UCSD-AML1 (cell line): ENCODE measurements around the gene OR2B2.
A peak's percentile ranks its signal among the peaks of the same experiment; 100 is the strongest.

Experiments
- DNase-seq: peaks from one replicate; lab custom pipeline; 2025; ENCODE audit not compliant: unreplicated experiment; lab: John Stamatoyannopoulos, UW

The OR2B2 gene

DNA sequence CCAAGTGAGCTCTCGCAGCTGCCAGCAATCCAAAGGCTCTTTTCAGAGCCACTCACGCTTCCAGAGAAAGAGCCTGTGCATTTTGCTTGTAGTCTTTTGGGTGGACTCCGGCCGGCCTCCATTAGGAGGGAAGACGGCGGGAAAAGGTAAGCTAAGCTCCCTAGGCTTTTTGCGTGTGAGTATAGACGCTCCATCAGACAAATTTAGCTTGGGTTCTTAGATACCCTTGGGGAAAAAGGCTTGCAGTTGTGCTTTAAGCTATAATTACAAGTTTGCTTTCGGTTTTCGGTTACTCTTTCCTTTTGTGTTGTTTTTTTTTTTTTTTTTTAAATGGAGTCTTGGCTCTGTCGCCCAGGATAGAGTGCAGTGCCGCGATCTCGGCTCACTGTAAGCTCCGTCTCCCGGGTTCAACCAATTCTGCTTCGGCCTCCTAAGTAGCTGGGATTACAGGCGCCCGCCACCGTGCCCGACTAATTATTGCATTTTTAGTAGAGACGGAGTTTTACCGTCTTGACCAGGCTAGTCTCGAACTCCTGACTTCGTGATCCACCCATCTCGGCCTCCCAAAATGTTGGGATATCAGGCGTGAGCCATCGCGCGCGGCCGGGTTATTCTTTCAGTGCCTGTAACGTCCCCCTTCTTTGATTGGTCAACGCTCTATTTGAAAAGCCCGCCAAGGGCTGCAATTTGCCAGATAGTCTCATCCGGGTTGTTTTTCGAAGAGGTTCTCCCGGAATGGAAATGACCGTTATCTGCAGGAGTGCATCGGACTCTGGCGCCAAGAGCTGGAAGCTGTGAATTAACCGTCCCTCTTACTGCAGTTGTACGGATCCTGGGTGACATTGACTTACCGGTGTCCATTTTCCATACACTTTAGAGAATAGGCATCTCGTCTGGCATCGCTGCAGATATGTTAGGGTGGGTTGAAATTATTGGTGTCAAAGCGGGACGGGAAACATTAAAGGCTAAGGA, 18.1 kb downstream of the OR2B2 start:
- peak; percentile 86 for DNase-seq

DNA sequence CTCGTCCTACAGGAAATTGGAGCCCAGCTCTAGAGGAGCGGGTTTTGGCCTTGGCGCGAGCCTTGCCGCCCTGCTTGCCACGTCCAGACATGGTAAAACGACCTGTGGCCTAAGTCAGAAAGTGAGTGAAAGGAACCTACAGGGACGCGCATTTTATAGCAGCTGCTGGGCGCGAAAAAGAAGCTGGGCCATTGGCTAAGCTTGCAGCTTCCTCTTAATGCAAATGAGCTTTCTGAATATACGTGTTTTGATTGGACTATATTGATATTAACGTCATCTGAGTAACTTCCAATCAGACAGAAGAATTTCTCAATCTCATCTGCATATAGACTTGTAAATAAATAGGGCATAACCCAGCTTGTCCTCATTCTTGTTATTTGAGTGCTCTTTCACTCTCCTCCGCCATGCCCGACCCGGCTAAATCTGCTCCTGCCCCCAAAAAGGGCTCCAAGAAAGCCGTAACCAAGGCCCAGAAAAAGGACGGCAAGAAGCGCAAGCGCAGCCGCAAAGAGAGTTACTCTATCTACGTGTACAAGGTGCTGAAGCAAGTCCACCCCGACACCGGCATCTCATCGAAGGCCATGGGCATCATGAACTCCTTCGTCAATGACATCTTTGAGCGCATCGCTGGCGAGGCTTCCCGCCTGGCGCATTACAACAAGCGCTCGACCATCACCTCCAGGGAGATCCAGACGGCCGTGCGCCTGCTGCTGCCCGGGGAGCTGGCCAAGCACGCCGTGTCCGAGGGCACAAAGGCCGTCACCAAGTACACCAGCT, 18.9 kb downstream of the OR2B2 start:
- peak; percentile 91 for DNase-seq

DNA sequence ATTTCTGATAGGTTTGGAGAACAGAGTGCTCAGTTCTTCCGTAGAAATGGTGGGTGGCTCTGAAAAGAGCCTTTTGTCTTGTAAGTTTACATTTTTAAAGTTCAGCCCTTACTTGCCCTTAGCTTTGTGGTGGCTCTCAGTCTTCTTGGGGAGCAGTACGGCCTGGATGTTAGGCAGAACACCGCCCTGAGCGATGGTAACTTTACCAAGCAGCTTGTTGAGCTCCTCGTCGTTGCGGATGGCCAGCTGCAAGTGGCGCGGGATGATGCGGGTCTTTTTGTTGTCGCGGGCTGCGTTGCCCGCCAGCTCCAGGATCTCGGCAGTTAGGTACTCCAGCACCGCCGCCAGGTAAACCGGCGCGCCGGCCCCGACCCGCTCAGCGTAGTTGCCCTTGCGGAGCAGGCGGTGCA, 19.5 kb downstream of the OR2B2 start:
- DNase-seq, result no peak

DNA sequence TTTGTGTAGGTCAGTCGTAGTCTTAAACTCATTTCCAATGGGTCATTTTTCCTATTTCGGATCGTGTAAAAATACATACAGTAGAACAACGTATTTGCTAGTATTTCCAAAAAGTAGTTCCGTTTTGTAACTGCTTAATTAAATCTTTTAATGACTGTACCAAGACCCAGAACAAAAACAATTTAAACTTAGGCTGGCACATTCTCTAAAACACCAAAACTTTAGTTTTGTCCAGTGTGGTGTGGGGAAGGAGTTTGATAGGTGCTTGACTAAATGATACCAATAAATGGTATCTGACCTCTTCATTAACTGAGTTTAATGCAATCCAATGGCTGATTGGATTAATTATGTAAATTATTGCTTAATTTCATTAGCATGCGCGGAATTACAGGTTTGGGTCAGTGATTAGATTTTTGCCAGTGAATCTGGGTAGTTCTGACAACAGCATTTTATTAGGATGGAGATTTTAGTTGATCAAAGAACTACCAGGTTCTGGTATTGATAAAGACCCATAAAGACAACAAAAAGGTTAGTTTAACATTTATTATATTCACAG, 20.8 kb downstream of the OR2B2 start:
- no peak for DNase-seq

DNA sequence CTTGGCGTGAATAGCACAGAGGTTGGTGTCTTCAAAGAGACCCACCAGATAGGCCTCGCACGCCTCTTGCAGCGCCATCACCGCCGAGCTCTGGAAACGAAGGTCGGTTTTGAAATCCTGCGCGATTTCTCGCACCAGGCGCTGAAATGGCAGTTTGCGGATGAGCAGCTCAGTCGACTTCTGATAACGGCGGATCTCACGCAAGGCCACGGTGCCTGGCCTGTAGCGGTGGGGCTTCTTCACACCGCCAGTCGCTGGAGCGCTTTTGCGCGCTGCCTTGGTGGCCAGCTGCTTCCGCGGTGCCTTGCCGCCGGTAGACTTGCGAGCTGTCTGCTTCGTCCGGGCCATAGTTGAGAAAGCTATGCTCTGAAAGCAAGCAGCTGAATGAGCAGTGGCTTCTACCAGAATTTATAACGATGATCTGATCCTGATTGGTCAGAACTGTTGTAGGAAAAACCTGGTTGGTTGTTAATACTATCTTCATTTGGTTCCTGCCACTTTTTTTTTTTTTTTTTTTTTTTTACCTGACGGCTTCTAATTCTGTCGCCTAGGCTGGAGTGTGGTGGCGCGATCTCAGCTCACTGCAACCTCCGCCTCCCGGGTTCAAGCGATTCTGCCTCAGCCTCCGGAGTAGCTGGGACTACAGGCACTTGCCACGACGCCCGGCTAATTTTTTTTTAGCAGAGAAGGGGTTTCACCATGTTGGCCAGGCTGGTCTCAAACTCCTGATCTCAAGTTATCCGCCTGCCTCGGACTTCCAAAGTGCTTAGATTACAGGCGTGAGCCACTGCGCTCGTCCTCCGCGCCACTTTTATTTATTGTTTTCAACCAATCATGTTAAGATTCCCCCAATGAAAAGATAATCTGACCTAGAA, 21.5 kb downstream of the OR2B2 start:
- DNase-seq, result peak; percentile 22

DNA sequence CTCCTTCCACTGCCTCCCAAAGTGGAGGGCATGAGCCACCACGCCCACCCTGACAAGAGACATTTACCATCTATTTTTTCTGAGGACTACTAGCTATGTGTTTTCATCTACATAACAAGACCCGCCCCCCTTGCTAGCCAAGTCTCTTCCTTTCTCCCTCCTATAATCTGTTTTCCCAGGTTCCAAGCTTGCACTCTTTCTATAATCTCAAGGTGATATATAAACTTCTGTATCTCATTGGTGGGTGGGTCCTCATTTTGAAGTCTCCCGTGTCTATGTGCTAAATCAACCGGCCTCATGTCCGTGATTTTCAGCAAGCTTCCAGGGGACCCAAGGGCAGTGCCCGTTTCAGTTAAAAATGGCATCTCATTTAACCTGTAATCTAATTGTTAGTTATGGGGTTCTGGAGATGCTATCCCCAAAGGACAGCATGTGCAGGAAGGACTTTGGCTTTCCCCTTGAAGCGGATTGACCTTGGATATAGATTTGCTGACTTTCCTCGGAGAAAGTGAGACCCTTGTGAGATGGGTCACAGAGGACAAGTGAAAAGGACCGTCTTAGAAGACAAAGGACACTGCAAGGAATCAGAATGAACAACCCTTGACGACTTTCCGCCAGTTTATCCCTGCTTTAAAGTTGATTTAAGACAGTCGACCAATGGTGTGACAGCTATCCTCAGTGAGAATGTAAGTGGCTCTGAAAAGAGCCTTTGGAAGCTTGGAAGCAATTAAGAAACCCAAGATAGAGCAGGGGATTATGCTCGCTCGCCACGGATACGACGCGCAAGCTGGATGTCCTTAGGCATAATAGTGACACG, 22.4 kb downstream of the OR2B2 start:
- DNase-seq, result no peak

DNA sequence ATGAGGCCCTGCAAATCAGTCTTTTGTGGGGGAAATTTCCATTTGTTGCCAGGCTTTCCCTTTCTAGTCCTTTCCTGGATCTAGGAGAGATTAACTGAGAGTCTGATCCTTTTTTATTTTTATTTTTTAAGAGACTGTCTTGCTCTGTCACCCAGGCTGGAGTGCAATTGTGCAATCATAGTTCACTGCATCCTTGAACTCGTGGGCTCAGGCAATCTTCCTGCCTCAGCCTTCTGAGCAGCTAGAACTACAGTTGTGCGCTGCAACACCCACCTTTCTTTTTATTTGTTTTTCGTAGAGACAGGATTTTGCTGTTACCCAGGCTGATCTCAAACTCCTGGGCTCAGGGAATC, 22.9 kb downstream of the OR2B2 start:
- DNase-seq, result no peak

DNA sequence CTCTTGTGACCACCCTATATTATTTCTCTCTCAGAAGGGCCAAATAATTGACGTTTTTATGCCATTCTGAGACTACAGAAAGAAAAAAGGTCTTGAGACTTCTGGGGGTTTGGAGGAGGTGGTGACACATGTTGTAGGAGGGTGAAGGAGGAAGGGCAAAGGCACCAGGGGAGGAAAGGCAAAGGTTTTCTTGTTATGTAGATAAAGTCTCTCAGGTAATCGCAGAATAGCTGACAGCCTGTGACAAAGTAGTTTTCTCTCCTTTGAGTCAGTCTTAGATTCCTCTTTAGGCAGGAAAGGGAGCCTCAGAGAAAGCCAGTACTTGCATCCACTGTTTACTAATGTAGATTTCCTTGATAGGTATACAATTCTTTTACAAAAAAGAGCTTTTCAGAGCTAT, 23.6 kb downstream of the OR2B2 start:
- DNase-seq, result no peak

DNA sequence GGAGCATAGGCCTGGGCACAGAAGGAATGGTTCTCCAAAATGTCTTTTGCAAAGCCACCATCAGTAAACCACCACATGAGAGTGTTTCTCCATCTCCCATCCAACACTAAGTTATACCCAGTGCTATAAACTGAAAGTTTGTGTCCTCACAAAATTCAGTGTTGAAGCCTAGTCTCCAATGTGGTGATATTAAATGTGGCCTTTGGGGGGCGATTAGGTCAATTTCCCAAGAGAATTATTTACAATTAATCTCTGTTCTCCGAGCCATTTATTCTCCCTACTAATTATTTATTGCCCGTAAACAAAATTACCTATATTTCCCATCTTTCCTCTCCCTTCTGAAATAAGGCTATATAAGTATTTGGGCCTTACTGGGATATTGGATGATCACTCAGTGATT, 26.1 kb downstream of the OR2B2 start:
- DNase-seq, result no peak

DNA sequence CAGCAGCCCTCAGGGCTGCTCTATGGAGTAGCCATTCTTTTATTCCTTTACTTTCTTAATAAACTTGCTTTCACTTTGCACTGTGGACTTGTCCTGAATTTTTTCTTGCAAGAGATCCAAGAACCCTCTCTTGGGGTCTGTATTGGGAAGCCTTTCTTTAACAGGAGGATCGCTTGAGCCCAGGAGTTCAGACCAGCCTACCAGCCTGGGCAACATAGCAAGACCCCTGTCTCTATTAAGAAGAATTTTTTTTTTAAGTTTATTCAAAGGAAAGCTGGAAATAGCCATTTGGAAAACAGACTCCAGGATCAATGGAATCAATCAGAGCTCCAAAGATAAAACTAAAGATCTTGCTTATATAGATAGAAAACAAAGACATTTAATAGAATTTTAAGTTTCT, 29.1 kb downstream of the OR2B2 start:
- DNase-seq, result no peak

DNA sequence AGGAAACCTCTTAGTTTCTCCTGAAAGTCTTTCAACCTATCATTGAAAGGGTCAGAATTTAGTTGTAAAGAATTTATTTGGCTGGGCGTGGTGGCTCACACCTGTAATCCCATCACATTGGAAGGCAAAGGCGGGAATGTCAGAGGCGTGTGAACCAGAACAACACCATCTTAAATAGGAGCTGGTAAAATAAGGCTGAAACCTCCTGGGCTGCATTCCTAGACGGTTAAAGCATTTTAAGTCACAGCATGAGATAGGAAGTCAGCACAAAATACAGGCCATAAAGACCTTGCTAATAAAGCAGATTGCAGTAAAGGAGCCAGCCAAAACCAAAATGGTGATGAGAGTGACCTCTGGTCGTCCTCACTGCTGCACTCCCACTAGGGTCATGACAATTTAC, 29.6 kb downstream of the OR2B2 start:
- DNase-seq, result no peak

DNA sequence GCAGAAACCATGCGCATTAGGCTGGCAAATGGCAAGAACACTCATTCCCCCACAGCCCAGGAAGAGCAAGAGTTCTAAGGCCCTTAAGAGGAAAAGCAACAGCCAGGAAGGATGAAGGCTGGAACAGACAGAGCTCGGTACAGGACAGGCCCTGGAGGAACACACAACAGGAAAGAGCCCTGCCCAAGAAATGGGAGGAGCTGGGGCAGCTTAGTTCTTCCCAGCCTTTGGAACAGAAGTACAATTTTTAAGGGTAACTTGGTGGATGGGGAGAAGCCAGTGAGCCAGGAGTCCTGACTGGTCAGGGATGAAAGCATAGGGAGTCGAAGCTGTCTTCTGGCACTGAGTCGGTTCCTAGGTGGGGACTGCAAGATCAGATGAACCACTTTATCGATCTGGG, 32.4 kb downstream of the OR2B2 start:
- DNase-seq, result peak; percentile 31

DNA sequence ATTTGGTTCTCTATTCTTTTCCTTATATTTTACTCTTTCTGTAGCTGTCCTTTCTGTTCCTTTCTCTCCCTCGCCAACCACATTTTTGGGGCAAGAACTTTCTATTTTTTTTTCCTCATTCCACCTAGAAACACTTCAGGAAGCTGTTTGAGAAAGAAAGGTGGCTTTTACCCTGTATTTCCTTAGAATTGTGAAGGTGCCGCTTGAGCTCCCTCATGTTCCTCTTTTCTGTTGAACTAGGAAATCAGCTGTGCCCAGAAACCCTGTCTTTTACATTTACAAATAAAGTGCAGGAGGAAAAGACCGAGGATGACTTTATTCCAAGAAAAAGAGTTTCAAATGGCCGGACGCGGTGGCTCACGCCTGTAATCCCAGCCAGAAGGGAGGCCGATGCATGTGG, 38.2 kb downstream of the OR2B2 start:
- DNase-seq, result peak; percentile 20

DNA sequence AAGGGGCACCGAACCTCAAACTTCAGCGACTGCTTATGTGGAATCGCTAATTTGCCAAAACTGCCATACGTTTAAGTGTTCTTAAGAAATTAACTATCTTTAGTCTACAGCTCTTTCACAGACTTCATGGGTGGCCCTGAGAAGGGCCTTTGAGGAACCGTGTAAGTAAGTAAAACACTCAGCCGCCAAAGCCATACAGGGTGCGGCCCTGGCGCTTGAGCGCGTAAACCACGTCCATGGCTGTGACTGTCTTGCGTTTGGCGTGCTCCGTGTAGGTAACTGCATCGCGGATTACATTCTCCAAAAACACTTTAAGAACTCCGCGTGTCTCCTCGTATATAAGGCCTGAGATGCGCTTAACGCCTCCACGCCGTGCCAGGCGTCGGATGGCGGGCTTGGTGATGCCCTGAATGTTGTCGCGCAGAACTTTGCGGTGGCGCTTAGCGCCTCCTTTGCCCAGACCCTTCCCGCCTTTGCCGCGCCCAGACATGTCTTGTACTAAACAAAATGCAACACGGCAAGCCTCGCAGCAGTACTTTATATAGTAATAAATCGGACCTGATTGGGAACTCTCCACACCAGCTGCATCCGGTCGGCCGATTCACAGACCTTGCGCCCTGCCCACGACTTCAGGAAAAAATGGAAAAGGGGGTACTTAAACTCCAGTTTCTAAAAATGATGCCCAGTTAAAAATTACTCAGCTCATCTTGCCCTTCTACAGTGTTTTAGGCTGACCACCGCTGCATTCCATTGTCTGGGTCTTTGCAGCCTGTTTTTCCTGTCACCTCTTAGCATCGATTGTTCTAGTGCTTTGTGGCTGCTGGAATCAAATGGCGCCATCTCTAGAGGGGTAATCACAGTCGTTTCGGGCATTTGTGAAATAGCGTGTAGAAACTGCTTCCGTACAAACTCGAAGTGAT, 38.9 kb downstream of the OR2B2 start:
- DNase-seq, result peak; percentile 91

DNA sequence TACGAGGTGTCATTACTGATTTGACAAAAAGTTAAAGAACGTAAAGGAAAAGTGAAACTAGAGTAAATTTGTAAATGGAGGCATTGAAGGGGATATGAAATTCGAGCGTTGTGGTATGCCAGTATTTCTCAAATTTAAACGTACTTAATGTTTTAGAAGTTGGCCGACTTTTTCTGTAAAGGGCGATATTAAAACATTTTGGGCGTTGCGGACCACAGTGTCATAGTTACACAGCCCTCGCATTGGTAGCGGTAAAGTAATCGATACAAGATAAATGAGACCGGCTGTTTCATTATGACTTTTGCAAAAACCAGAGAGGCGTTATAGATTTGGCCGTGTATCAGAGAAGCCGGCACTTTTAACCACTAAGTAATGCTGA, 39.6 kb downstream of the OR2B2 start:
- no peak for DNase-seq

DNA sequence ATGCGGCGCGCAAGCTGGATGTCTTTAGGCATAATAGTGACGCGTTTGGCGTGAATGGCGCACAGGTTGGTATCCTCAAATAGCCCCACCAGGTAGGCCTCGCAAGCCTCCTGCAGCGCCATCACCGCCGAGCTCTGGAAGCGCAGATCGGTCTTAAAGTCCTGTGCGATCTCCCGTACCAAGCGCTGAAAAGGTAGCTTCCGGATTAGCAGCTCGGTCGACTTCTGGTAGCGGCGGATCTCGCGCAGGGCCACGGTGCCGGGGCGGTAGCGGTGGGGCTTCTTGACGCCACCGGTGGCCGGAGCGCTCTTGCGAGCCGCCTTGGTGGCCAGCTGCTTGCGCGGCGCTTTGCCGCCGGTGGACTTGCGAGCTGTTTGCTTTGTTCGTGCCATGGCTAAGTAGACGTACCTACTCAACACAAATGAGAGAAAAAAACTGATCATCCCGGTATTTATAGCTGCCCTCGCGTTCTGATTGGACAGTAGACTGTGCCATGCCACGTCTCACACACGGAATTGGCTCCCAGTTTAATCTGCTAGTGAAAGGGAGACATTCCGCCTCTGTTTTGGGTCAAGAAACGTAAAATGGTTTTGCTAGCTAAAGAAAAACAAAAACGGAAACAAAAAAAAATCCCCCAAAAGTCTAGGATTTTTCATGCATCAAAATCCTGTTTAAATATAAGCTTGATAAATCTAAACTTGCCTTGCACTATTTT, 40.1 kb downstream of the OR2B2 start:
- DNase-seq, result peak; percentile 84

DNA sequence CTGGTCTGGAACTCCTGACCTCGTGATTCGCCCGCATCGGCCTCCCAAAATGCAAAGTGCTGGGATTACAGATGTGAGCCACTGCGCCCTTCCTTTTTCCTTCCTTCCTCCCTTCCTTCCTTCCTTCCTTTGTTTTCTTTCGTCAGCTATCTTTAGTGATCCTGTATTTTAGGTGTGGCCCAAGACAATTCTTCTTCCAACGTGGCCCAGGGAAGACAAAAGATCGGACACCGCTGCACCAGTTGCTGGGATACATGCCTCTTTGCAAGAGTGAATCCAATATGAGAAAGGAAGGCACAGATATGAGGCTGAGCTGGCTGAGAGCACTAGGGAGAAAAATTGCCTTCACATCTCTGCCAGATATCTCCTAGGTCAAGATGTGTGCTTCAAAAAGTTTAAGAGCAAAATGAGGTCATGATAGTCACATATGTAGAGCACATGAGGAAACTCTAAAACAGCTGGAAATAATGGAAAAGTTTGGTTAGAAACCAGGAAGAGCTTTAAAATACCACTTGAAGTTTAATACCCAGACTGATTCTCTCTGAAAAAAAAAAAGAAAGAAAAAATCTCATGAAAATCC, 41.8 kb downstream of the OR2B2 start:
- DNase-seq, result no peak

DNA sequence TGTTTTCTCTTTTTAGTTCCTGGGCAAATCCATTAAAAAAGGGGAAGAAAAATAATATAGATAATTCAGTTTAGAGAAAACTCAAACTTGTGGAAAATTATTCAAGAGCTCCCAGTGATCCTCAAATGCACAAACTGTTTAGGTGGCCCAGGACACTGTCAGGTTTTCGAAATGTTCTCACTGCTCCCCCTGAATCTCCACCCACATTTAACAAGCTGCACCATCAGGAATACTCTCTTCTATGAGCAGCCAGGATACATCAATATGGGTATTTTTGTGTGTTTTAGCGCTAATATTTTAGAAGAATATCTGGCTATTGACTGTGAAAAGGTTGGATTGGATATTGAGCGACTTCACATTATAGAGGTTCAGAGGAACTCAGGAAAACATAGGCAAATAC, 43.9 kb downstream of the OR2B2 start:
- no peak for DNase-seq
